AG04450 (cell line): Measurements from ENCODE around the gene HIPK3. TPM values are rescaled to one million over a fixed set of nuclear protein-coding genes. Genes with fewer than 3 reads are reported as not detected.
A peak's percentile ranks its signal among the peaks of the same experiment; 100 is the strongest.

Experiments
- CTCF ChIA-PET: fragments of 300-600, 350-600 bp; formaldehyde crosslinking; extraction: SDS; loops from one replicate; lab custom pipeline; 2022; ENCODE audit warnings: antibody characterized with exemption, inconsistent platforms; lab: Charles Lee
- POLR2A ChIA-PET: fragments of 350-600 bp; formaldehyde crosslinking; extraction: SDS; loops from one replicate; lab custom pipeline; 2021; ENCODE audit warnings: antibody characterized with exemption, inconsistent platforms; lab: Yijun Ruan, JAX
- DNase-seq: peaks from one replicate; pipeline ENCODE4 v3.0.0-alpha.2; 2011; ENCODE audit warnings: low read depth, low spot score
- H3K27ac ChIP-seq: one replicate; pipeline ENCODE4 v1.5.1; 2012; ENCODE audit warnings: low read depth, low read length, control low read depth
- H3K27me3 ChIP-seq: one replicate; pipeline ENCODE4 v1.6.0; 2012; ENCODE audit warnings: low read length; ENCODE audit not compliant: control insufficient read depth, insufficient read depth
- H3K4me3 ChIP-seq: 2 replicates; pipeline ENCODE4 v1.5.1; 2011; ENCODE audit warnings: mild to moderate bottlenecking, low read depth, low read length, control low read depth
- H3K9me3 ChIP-seq: 2 replicates; pipeline ENCODE4 v1.5.1; 2012; ENCODE audit warnings: low read length; ENCODE audit not compliant: control insufficient read depth, insufficient read depth
- polyA plus RNA-seq: library from polyadenylated mRNA; depleted of rRNA; stranded (reverse); fragments of >200 nt; gene quantifications from 2 replicates; pipeline ENCODE4 v1.2.3, GENCODE V29; 2011
- TF ChIP-seq, protein P1 (sequence below): IDR thresholded peaks from 2 replicates; pipeline ENCODE4 v1.5.1; 2011; ENCODE audit warnings: low read depth, low read length, control low read depth, inconsistent platforms

The HIPK3 gene
- polyA plus RNA-seq, 1 experiment: 30.7 TPM

DNA sequence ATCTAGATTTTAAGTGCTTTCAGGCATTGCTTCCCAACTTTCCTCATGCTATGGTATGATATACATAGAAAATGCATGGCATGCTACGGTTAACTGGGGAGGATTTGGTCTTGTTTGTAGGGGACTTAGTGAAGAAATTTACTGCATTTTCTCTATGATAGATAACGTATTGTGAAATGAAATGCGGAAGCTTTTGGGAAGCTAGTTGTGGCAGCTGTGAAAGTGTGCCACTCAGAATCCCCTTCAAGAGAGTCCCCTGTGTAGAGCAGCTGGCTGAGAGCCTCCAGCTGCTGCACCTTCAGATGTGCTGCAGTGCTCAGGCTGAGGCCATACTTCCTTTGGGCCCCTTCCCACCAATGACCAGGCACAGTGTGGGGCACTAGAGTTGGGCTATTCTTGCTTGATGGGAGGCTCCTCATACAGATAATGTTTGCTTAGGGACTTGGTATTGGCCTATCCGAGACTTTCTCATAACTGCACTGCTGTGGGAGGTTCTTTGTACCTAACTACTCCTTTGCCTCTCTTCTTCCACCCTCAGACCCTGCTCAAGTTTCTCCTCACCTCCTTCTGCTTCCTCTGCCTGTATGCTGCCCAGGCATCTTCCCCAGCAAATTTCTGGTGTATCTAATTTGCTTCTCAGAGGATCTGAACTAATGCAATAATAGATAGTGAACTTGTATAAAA is 67.3 kb downstream of the HIPK3 start:
- POLR2A ChIA-PET: no interaction called here
- no peak for DNase-seq
- TF ChIP-seq, protein P1, sequence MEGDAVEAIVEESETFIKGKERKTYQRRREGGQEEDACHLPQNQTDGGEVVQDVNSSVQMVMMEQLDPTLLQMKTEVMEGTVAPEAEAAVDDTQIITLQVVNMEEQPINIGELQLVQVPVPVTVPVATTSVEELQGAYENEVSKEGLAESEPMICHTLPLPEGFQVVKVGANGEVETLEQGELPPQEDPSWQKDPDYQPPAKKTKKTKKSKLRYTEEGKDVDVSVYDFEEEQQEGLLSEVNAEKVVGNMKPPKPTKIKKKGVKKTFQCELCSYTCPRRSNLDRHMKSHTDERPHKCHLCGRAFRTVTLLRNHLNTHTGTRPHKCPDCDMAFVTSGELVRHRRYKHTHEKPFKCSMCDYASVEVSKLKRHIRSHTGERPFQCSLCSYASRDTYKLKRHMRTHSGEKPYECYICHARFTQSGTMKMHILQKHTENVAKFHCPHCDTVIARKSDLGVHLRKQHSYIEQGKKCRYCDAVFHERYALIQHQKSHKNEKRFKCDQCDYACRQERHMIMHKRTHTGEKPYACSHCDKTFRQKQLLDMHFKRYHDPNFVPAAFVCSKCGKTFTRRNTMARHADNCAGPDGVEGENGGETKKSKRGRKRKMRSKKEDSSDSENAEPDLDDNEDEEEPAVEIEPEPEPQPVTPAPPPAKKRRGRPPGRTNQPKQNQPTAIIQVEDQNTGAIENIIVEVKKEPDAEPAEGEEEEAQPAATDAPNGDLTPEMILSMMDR: no peak
- H3K4me3 ChIP-seq: no peak overlapping the region
- CTCF ChIA-PET: no interaction called here
- H3K9me3 ChIP-seq: no peaks in the 10 kb centered on the region
- no peak overlapping the region for H3K27ac ChIP-seq
- no peaks in the 10 kb centered on the region for H3K27me3 ChIP-seq

DNA sequence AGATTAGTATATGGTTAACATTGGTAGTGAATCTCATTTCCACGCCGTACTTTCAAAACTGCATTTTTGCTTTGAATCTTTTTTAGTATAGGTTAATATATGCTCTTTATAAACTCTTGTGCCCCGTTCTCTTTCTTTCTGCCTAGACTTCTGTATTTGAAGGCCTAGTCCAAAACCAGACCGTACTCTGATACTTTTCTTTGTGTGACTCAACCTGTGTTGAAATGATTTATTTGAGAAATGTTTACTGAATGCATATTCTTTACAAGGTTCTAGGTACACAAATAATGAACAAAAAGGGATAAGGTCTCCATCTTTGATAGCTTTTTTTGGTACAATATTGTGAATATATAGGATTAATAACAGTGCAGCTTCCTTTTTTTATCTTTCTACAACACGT is 68.3 kb downstream of the HIPK3 start:
- H3K27ac ChIP-seq: no peak overlapping the region
- no peak for DNase-seq
- H3K4me3 ChIP-seq: no peak overlapping the region
- H3K9me3 ChIP-seq: no peaks in the 10 kb centered on the region
- CTCF ChIA-PET: interaction anchor here (1.0 kb wide), 1 partner anchor 160 kb away, joined by 5 read pairs; no protein-coding TSS in a partner anchor
- POLR2A ChIA-PET: no interaction called here
- TF ChIP-seq, protein P1: no peak
- no peaks in the 10 kb centered on the region for H3K27me3 ChIP-seq

DNA sequence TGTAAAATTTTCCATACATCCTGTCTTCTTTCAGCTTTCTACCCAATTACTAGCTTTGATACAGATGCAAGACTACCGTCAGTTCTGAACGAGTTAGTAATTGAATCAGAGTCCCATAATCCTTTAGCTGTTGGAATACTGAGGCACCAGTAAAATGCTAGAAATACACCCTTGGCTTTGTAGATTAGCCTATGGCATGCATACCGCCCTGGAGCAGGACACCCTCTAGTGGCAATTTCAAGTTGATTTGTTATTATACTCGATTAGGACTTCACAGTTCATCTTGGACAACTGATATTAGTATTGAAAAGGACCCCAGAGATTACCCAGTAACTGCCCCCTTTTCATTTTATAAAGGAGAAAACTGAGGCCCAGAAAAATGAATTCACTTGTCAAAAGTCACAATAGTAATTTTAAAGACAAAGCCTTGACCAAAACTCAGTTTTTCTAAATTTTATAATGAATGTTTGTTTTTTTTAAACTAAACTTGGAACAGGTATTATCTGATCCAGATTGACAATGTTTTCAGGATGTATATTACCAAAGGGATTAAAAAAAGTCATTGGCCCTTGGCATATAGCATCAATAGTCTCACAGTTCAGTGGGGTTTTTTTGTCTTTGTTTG is 72.6 kb downstream of the HIPK3 start:
- H3K27ac ChIP-seq: no peak overlapping the region
- no peaks in the 10 kb centered on the region for H3K9me3 ChIP-seq
- POLR2A ChIA-PET: interaction anchor here (0.6 kb wide), 1 partner anchor 79 kb away, joined by 10 read pairs; no protein-coding TSS in a partner anchor
- TF ChIP-seq, protein P1: peak; percentile 72
- CTCF ChIA-PET: interaction anchor here (0.5 to 5.6 kb wide), 14 partner anchors 12 to 379 kb away, joined by 3 to 78 read pairs (median 4); partner anchors contain the start of gene CSTF3
- H3K27me3 ChIP-seq: no peaks in the 10 kb centered on the region
- no peak overlapping the region for H3K4me3 ChIP-seq
- peak; percentile 27 for DNase-seq

DNA sequence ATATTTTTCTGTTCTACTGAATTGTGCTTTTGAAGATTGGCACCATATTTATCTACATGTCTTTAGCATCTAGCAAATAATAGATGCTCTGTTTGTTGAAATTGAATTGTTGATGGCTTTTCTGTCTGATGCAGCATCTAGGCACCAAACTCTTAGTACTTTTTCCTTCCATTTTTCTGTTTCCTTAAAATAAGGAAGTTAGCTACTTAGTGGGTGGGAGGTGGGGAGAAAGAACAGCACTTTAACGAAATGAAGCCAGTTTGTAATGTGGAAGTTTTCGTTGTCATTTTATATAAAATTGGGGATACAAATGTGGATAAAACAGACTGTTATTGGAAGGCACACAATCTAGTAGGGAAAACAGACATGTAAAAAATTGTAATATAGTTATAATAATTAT is 76.6 kb downstream of the HIPK3 start:
- Histone ChIP-seq H3K4me3 (no peak overlapping the region), H3K27me3 (no peaks in the 10 kb centered on the region), H3K9me3 (no peaks in the 10 kb centered on the region), H3K27ac (no peak overlapping the region)
- POLR2A ChIA-PET: no interaction called here
- no peak for DNase-seq
- CTCF ChIA-PET: interaction anchor here (1.6 to 5.6 kb wide), 2 partner anchors 11 to 168 kb away, joined by 3 to 78 read pairs; no protein-coding TSS in a partner anchor
- TF ChIP-seq, protein P1: no peak

DNA sequence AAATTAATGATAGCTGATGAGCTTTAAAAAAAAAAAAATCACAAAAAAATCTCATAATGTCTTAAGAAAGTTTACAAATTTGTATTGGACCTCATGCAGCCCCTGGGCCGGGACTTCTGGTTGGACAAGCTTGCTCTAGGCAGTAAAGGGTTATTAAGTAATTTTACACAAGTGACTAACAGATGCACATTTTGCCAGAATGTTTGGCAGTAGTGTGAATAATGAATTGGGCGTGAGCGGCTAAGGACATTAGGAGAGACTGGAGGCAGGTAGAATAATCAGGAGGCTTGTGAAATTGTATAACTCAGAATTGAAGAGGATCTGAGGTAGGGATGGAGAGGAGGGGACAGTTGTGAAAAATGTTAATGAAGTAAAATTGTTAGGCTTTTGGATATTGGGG is 77.4 kb downstream of the HIPK3 start:
- H3K4me3 ChIP-seq: no peak overlapping the region
- H3K27me3 ChIP-seq: no peaks in the 10 kb centered on the region
- POLR2A ChIA-PET: no interaction called here
- H3K27ac ChIP-seq: no peak overlapping the region
- DNase-seq: no peak
- no peaks in the 10 kb centered on the region for H3K9me3 ChIP-seq
- TF ChIP-seq, protein P1: no peak
- CTCF ChIA-PET: interaction anchor here (5.6 kb wide), 1 partner anchor 169 kb away, joined by 78 read pairs; no protein-coding TSS in a partner anchor
